Neural cell (in vitro differentiated cells): ENCODE results near the gene MALAT1.
A peak's percentile ranks its signal among the peaks of the same experiment; 100 is the strongest.

Source experiments
- CTCF ChIP-seq: fragments of 450-650 bp; IDR thresholded peaks from 2 replicates; pipeline ENCODE4 v1.5.1; 2014; ENCODE audit warnings: antibody characterized with exemption, mild to moderate bottlenecking, moderate library complexity; ENCODE audit not compliant: poor library complexity, severe bottlenecking
- EP300 ChIP-seq: fragments of 450-650 bp; conservative IDR thresholded peaks from 2 replicates; pipeline ENCODE4 v1.6.1; 2014; ENCODE audit warnings: antibody characterized with exemption, mild to moderate bottlenecking, moderate library complexity; ENCODE audit not compliant: poor library complexity, severe bottlenecking
- EZH2 ChIP-seq: fragments of 200-600, 300-800 bp; shearing (Covaris generic), sonication (generic); IDR thresholded peaks from 2 replicates; pipeline ENCODE4 v1.6.1; 2014; ENCODE audit warnings: antibody characterized with exemption, low read length, borderline replicate concordance, mild to moderate bottlenecking; ENCODE audit not compliant: insufficient read depth, poor library complexity, severe bottlenecking
- POLR2AphosphoS5 ChIP-seq: IDR thresholded peaks from 2 replicates; pipeline ENCODE4 v1.6.1; 2012
- RAD21 ChIP-seq: fragments of 450-650 bp; conservative IDR thresholded peaks from 2 replicates; pipeline ENCODE4 v1.6.1; 2014; ENCODE audit warnings: antibody characterized with exemption, mild to moderate bottlenecking, moderate library complexity
- REST ChIP-seq: IDR thresholded peaks from 2 replicates; pipeline ENCODE4 v1.6.1; 2012; ENCODE audit warnings: borderline replicate concordance
- SMC3 ChIP-seq: fragments of 450-650 bp; conservative IDR thresholded peaks from 2 replicates; pipeline ENCODE4 v1.6.1; 2014; ENCODE audit warnings: antibody characterized with exemption, mild to moderate bottlenecking, moderate library complexity; ENCODE audit not compliant: poor library complexity
- TAF1 ChIP-seq: IDR thresholded peaks from 2 replicates; pipeline ENCODE4 v1.6.1; 2012; ENCODE audit warnings: low read depth

DNA sequence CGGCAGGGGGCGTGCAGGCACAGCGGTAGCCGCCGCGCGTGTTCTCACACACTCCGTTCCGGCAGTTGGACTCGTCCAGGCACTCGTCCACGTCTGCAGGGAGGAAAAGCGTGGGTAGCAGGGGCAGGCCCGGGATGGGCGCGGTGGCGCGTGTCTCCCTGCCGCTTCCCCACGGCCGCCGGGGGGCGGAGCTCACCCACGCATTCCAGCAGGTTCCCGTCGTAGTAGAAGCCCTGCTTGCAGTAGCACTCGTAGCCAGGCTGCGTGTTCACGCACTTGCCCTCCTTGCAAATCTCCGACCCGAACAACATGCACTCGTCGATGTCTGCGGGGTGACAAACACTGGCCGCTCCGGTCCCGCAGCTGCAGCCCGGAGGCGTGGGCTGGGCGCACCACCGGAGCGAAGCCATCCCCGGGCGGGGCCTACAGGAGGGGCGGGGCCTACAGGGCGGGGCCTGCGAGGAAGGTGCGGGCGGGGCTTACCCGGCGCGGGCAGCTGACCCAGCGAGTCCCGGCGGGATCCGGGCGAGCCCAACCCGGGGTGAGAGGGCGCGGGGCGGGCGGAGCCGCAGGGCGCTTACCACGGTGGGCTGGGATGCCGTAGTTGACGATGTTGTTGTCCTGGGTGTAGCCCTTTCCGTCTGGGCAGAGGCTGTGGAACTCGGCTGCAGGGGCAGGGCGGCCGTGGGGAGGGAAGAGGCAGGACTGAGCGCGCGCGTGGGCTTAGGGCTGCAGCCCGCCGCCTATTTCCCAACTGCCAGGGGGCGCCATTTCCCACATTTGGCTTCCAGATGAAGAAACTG is 41.6 kb downstream of the MALAT1 start:
- TF ChIP-seq CTCF: peak; percentile 71
- peak; percentile 17 for TF ChIP-seq POLR2AphosphoS5
- no peak for TF ChIP-seq EP300
- TF ChIP-seq RAD21: peak; percentile 57
- no peak for TF ChIP-seq EZH2
- TF ChIP-seq REST: no peak
- TF ChIP-seq TAF1: no peak
- peak; percentile 37 for TF ChIP-seq SMC3
